SK-N-SH treated with all-trans-retinoic acid at 6 μM for 48 hours (cell line): ENCODE measurements around the gene IGFBP1.

Source experiments
- ATAC-seq: fragments of 200-7000 bp; cut with Tn5 transposase; 3 replicates; pipeline ENCODE4 v1.9.1; 2020; ENCODE audit warnings: mild to moderate bottlenecking, moderate library complexity
- ARNTL ChIP-seq: fragments of 450-650 bp; formaldehyde crosslinking; IDR thresholded peaks from 2 replicates; pipeline ENCODE4 v1.5.0; 2020; ENCODE audit warnings: low read depth, mild to moderate bottlenecking, moderate library complexity, borderline replicate concordance
- BACH2 ChIP-seq: fragments of 250-450 bp; sonication (Bioruptor Pico); IDR thresholded peaks from 2 replicates; pipeline ENCODE4 v1.9.0; 2021; ENCODE audit warnings: mild to moderate bottlenecking, borderline replicate concordance
- ESRRG ChIP-seq: fragments of 250-450 bp; sonication (Bioruptor Pico); IDR thresholded peaks from 2 replicates; pipeline ENCODE4 v1.6.1; 2021; ENCODE audit warnings: mild to moderate bottlenecking
- GLIS3 ChIP-seq: fragments of 250-450 bp; sonication (Bioruptor Pico); IDR thresholded peaks from 2 replicates; pipeline ENCODE4 v1.5.0; 2020; ENCODE audit warnings: mild to moderate bottlenecking, moderate library complexity
- ISL1 ChIP-seq: fragments of 250-450 bp; sonication (Bioruptor Pico); IDR thresholded peaks from 2 replicates; pipeline ENCODE4 v2.1.2; 2022; ENCODE audit warnings: mild to moderate bottlenecking, moderate library complexity
- OSR1 ChIP-seq: fragments of 250-450 bp; sonication (Bioruptor Pico); IDR thresholded peaks from 2 replicates; pipeline ENCODE4 v1.8.0; 2022; ENCODE audit warnings: moderate library complexity, mild to moderate bottlenecking, inconsistent platforms
- PPARA ChIP-seq: fragments of 250-450 bp; sonication (Bioruptor Pico); IDR thresholded peaks from 2 replicates; pipeline ENCODE4 v1.5.0; 2020; ENCODE audit warnings: mild to moderate bottlenecking, borderline replicate concordance
- RARB ChIP-seq: fragments of 250-450 bp; sonication (Bioruptor Pico); IDR thresholded peaks from 2 replicates; pipeline ENCODE4 v1.8.0; 2021; ENCODE audit warnings: mild to moderate bottlenecking, moderate library complexity
- SNAI2 ChIP-seq: fragments of 250-450 bp; sonication (Bioruptor Pico); IDR thresholded peaks from 2 replicates; pipeline ENCODE4 v1.5.0; 2020; ENCODE audit warnings: mild to moderate bottlenecking, moderate library complexity
- TCF4 ChIP-seq: fragments of 250-450 bp; sonication (Bioruptor Pico); IDR thresholded peaks from 2 replicates; pipeline ENCODE4 v1.8.0; 2021; ENCODE audit warnings: mild to moderate bottlenecking, moderate library complexity, borderline replicate concordance
- TOX ChIP-seq: fragments of 250-450 bp; sonication (Bioruptor Pico); IDR thresholded peaks from 2 replicates; pipeline ENCODE4 v1.8.0; 2021; ENCODE audit warnings: mild to moderate bottlenecking, moderate library complexity, borderline replicate concordance
- ZC3H10 ChIP-seq: fragments of 250-450 bp; sonication (Bioruptor Pico); IDR thresholded peaks from 2 replicates; pipeline ENCODE4 v1.5.1; 2021; ENCODE audit warnings: mild to moderate bottlenecking, moderate library complexity
- ZFP3 ChIP-seq: fragments of 250-450 bp; sonication (Bioruptor Pico); IDR thresholded peaks from 2 replicates; pipeline ENCODE4 v1.5.0; 2020; ENCODE audit warnings: mild to moderate bottlenecking, moderate library complexity
- ZFP30 ChIP-seq: fragments of 450-650 bp; formaldehyde crosslinking; IDR thresholded peaks from 2 replicates; pipeline ENCODE4 v1.5.0; 2022; ENCODE audit warnings: mild to moderate bottlenecking, moderate library complexity
- ZNF565 ChIP-seq: fragments of 450-650 bp; formaldehyde crosslinking; conservative IDR thresholded peaks from 2 replicates; pipeline ENCODE4 v1.5.0; 2020; ENCODE audit warnings: low read depth, mild to moderate bottlenecking, moderate library complexity
- ZNF70 ChIP-seq: fragments of 450-650 bp; formaldehyde crosslinking; IDR thresholded peaks from 2 replicates; pipeline ENCODE4 v1.5.0; 2020; ENCODE audit warnings: mild to moderate bottlenecking, moderate library complexity
- ZNF8 ChIP-seq: fragments of 450-650 bp; formaldehyde crosslinking; IDR thresholded peaks from 2 replicates; pipeline ENCODE4 v1.5.0; 2020; ENCODE audit warnings: mild to moderate bottlenecking, moderate library complexity
- TF ChIP-seq, protein P1 (sequence below): fragments of 250-450 bp; sonication (Bioruptor Pico); IDR thresholded peaks from 2 replicates; pipeline ENCODE4 v1.5.1; 2021; ENCODE audit warnings: mild to moderate bottlenecking, moderate library complexity
- TF ChIP-seq, protein P2 (sequence below): fragments of 250-450 bp; sonication (Bioruptor Pico); IDR thresholded peaks from 2 replicates; pipeline ENCODE4 v1.8.0; 2020; ENCODE audit warnings: mild to moderate bottlenecking, moderate library complexity, borderline replicate concordance
- TF ChIP-seq, protein P3 (sequence below): fragments of 250-450 bp; sonication (Bioruptor Pico); IDR thresholded peaks from 2 replicates; pipeline ENCODE4 v1.5.0; 2020; ENCODE audit warnings: mild to moderate bottlenecking, moderate library complexity

Gene IGFBP1

DNA sequence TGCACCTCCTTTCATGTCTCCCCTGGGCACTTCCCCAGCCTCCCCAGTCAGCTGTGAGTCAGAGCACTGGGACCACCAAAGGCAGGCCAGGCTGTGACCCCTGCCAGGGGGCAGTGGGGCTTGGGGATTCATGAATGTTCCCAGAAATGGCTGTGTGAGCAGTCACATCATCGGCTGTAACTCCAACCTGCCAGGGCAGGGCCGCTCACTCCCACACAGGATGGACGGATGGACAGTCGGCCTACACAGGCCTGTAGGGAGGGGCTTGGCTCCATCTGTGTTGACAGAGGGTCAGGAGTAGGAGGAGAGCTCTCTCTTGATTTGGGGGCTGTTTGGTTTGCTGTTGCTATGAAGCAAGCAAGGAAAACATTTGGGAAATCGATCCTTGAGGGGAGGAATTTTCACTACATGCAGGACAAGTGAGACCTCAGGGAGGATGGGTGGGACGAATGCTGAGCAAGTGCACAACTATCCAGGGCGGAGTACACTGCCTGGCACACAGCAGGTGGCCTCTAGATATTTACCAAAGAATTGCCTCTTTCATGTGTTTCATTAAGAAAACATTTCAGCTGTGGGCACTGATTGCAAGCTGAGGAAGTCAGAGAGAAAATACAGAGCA lies 2.9 kb upstream of the IGFBP1 start:
- TF ChIP-seq TOX (CRISPR knock-in tag) (no peak), ESRRG (CRISPR knock-in tag) (no peak), ZNF8 (CRISPR knock-in tag) (no peak), ARNTL (CRISPR knock-in tag) (no peak), ISL1 (CRISPR knock-in tag) (no peak), SNAI2 (no peak), GLIS3 (CRISPR knock-in tag) (no peak), PPARA (CRISPR knock-in tag) (no peak), ZNF565 (CRISPR knock-in tag) (no peak)
- TF ChIP-seq, protein P1, sequence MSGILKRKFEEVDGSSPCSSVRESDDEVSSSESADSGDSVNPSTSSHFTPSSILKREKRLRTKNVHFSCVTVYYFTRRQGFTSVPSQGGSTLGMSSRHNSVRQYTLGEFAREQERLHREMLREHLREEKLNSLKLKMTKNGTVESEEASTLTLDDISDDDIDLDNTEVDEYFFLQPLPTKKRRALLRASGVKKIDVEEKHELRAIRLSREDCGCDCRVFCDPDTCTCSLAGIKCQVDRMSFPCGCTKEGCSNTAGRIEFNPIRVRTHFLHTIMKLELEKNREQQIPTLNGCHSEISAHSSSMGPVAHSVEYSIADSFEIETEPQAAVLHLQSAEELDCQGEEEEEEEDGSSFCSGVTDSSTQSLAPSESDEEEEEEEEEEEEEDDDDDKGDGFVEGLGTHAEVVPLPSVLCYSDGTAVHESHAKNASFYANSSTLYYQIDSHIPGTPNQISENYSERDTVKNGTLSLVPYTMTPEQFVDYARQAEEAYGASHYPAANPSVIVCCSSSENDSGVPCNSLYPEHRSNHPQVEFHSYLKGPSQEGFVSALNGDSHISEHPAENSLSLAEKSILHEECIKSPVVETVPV: no peak
- TF ChIP-seq, protein P2, sequence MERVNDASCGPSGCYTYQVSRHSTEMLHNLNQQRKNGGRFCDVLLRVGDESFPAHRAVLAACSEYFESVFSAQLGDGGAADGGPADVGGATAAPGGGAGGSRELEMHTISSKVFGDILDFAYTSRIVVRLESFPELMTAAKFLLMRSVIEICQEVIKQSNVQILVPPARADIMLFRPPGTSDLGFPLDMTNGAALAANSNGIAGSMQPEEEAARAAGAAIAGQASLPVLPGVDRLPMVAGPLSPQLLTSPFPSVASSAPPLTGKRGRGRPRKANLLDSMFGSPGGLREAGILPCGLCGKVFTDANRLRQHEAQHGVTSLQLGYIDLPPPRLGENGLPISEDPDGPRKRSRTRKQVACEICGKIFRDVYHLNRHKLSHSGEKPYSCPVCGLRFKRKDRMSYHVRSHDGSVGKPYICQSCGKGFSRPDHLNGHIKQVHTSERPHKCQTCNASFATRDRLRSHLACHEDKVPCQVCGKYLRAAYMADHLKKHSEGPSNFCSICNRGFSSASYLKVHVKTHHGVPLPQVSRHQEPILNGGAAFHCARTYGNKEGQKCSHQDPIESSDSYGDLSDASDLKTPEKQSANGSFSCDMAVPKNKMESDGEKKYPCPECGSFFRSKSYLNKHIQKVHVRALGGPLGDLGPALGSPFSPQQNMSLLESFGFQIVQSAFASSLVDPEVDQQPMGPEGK (CRISPR knock-in tag): no peak
- TF ChIP-seq, all 23 proteins: peak for 0
- ATAC-seq: no peak

DNA sequence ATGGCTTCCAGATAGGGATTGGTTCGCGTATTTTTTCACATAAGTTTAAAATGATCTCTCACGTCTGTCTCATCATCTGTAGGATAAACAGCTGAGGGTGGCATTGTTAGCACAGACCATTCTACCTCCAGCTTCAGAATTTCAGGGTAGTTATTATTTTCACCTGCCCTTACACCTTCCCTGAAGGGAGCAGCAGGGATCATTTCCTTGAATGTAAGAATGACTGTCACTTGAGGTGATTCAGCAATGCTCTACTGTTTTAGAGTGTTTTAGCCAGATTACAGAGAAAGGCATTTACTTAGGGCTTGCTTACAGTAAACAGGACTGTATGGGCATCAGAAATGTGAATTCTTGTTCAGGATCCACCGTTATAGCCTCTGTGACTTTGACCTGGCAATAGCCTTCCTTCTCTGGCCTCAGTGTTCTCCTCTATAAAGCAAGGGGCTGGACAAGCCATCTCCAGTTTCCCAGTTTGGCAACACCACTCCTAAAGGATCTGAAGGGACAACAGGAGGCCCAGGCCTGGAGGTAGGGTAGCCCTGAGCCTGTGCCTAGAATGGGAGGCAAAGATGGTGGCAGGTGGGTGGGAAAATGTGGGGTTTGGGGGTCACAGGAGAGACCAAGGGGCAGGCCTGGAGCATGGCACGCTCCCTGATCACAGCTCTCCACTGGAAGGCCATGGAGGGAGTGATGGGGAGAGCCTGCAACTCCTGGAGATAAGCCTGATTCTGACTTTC lies 1.2 kb upstream of the IGFBP1 start:
- no peak for ATAC-seq
- TF ChIP-seq, protein P1: no peak
- TF ChIP-seq ISL1 (CRISPR knock-in tag) (no peak), ZNF565 (CRISPR knock-in tag) (no peak), ZC3H10 (CRISPR knock-in tag) (no peak), BACH2 (CRISPR knock-in tag) (no peak), PPARA (CRISPR knock-in tag) (no peak), ARNTL (CRISPR knock-in tag) (no peak), TOX (CRISPR knock-in tag) (no peak), ZFP30 (CRISPR knock-in tag) (no peak), TCF4 (CRISPR knock-in tag) (no peak), ZNF70 (no peak), ZFP3 (CRISPR knock-in tag) (no peak), SNAI2 (no peak), RARB (CRISPR knock-in tag) (no peak), OSR1 (no peak), GLIS3 (CRISPR knock-in tag) (no peak)
- TF ChIP-seq, protein P3, sequence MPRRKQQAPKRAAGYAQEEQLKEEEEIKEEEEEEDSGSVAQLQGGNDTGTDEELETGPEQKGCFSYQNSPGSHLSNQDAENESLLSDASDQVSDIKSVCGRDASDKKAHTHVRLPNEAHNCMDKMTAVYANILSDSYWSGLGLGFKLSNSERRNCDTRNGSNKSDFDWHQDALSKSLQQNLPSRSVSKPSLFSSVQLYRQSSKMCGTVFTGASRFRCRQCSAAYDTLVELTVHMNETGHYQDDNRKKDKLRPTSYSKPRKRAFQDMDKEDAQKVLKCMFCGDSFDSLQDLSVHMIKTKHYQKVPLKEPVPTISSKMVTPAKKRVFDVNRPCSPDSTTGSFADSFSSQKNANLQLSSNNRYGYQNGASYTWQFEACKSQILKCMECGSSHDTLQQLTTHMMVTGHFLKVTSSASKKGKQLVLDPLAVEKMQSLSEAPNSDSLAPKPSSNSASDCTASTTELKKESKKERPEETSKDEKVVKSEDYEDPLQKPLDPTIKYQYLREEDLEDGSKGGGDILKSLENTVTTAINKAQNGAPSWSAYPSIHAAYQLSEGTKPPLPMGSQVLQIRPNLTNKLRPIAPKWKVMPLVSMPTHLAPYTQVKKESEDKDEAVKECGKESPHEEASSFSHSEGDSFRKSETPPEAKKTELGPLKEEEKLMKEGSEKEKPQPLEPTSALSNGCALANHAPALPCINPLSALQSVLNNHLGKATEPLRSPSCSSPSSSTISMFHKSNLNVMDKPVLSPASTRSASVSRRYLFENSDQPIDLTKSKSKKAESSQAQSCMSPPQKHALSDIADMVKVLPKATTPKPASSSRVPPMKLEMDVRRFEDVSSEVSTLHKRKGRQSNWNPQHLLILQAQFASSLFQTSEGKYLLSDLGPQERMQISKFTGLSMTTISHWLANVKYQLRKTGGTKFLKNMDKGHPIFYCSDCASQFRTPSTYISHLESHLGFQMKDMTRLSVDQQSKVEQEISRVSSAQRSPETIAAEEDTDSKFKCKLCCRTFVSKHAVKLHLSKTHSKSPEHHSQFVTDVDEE (CRISPR knock-in tag): no peak
- TF ChIP-seq, protein P2 (CRISPR knock-in tag): no peak
